Breast epithelium (tissue), 3 donors: Measurements from ENCODE around the gene DCLK1.

ENCODE experiments used
- POLR2A ChIP-seq: fragments of 450-650 bp; IDR thresholded peaks from one replicate; pipeline ENCODE4 v1.6.1; 2016; ENCODE audit warnings: antibody characterized with exemption, mild to moderate bottlenecking, moderate library complexity
- POLR2AphosphoS5 ChIP-seq, 3 donors: sonication (generic); formaldehyde crosslinking; IDR thresholded peaks; one replicate each; pipeline ENCODE4 v1.6.1; 2017; ENCODE audit warnings: antibody characterized with exemption in 3 of 3

- TF ChIP-seq POLR2AphosphoS5 (IDR thresholded peaks at IDR 0.05): no peak
- TF ChIP-seq POLR2A: no peak
Measured at GRCh38 chr13:35782793-35783192, 348.4 kb downstream of the DCLK1 start.
